ENCODE data around the gene ZNF234. TPM values are rescaled to one million over a fixed set of nuclear protein-coding genes. Genes with fewer than 3 reads are reported as not detected.
A peak's percentile ranks its signal among the peaks of the same experiment; 100 is the strongest.
"Not testable (repeated sequence)": the region's sequence is repeated elsewhere in the genome, so short reads cannot be mapped to it uniquely, and the experiment has no call there.

Gene ZNF234
- total and polyA plus RNA-seq, 2 donors (not counting 1 experiment from before 2014, with no cell fraction given), result 3.1 to 27.5 TPM

DNA sequence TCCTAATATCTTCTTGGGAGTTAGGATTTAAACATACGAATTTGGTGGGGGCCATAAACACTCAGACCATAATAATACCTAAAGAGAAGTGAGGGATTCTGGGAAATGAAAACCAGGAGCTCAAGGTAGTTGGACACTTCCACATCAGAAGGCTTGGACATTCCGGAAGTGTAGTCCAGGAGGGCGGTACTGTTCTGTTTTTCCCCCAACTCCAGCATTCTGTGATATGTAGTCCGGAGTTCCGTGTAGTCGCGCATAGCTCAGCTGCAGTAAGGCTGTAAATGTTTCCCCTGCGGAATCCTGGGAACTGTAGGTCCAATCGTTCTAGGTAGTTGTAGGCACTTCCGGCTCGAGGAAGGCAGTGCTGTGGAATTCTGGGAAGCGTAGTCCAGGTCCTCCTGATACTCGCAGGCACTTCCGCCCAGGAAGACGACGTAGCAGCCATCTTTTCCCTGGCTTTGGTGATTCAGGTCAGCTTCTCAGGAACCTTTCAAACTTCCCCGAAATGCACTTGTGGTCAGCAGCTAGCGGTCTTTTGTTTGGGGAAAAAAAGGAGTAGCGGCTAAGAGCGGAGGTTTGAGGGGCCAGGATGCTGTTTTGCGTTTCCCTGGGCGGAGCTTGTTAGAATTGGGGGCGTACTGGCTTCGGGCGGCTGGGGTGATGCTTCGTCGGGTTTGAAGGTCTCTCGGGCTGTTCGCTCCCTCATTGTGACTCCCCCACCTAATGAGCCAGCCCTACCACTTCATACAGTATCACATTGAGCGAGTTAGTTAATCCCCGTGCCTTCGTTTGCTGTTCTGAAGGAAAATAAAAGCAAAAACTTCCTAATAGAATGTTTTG is 23.5 kb downstream of the ZNF234 start, which contains the start of gene ZNF226:
ZNF226 (plus strand) TSS at position 428 of the 840 bp plus-strand sequence. CDS start 4,981 bp downstream, outside the sequence.
- H3K27ac Mint-ChIP-seq, result peak within 1 kb of the TSS; percentile 98
- ChIA-PET CTCF (interaction anchor here (1.1 to 1.3 kb wide), 2 partner anchors 95 to 420 kb away, joined by 3 to 4 read pairs; partner anchors contain the start of gene ZNF233), POLR2A (interaction anchor here (0.6 to 0.8 kb wide), 3 partner anchors 23 to 336 kb away, joined by 3 to 4 read pairs (median 3); partner anchors contain the start of genes ZNF223 and ZNF234)
- intact Hi-C loops (cut with micrococcal nuclease), result loop anchor here (1.0 to 5.0 kb wide), 12 partner anchors 24 to 338 kb away; partner anchors contain the start of genes ZNF180, ZNF222, ZNF224 and ZNF225
- Histone ChIP-seq H4K20me1 (ENCODE audit: control insufficient read depth, insufficient read depth, low read length, poor library complexity, severe bottlenecking) (no peaks in the 10 kb centered on the region), H3K27ac (ENCODE audit: low read length in 2 of 2) (peak within 1 kb of the TSS; percentile 73 to 83), H3K36me3 (replicated peaks in 1 of 2; ENCODE audit: control extremely low read depth in 1 of 2, control insufficient read depth in 1 of 2, extremely low read depth in 1 of 2, insufficient read depth in 2 of 2, low read length in 1 of 2) (peaks cover 3 to 27% of the 10 kb centered on the region in 2 experiments), H2AFZ (ENCODE audit: insufficient read depth, low read depth, low read length, poor library complexity, severe bottlenecking) (peak within 1 kb of the TSS; percentile 73), H3K4me1 (ENCODE audit: control insufficient read depth in 2 of 2, insufficient read depth in 2 of 2, low read length in 2 of 2) (peaks cover 11 to 16% of the 10 kb centered on the region in 2 donors), H3K4me2 (replicated peaks; ENCODE audit: low read depth, low read length, poor library complexity, severe bottlenecking) (peak within 1 kb of the TSS; percentile 70), H3K4me3 (ENCODE audit: control extremely low read depth in 1 of 5, extremely low read depth in 1 of 5, insufficient read depth in 1 of 5, low read depth in 2 of 5, low read length in 4 of 5) (peak within 1 kb of the TSS; percentile 72 to 99 (median 88)), H3K9me3 (ENCODE audit: control extremely low read depth in 1 of 3, control insufficient read depth in 2 of 3, insufficient read depth in 1 of 3, low read length in 2 of 3) (peaks cover 6 to 24% (median 15%) of the 10 kb centered on the region in 3 donors), H3K79me2 (ENCODE audit: control insufficient read depth, insufficient read depth, low read length) (peaks cover 33% of the 10 kb centered on the region), H3K27me3 (replicated peaks in 1 of 4; ENCODE audit: control extremely low read depth in 1 of 4, control insufficient read depth in 3 of 4, insufficient read depth in 4 of 4, low read length in 3 of 4) (no peaks in the 10 kb centered on the region), H3K9ac (ENCODE audit: low read length) (peak within 1 kb of the TSS; percentile 81)
- peaks cover 31% of the 10 kb centered on the region for H3K4me1 Mint-ChIP-seq
- ATAC-seq (ENCODE audit: low read depth), result peak; percentile 95
- H3K9me3 Mint-ChIP-seq (ENCODE audit: insufficient read depth), result peaks cover 8% of the 10 kb centered on the region
- 0% methylated on average over 14 of the region's 32 CpGs for WGBS (ENCODE audit: insufficient coverage)
- no peaks in the 10 kb centered on the region for H3K27me3 Mint-ChIP-seq
- no peak for TF ChIP-seq EZH2 (IDR thresholded peaks at IDR 0.05; ENCODE audit: borderline replicate concordance, insufficient read depth, low read depth, low read length, poor library complexity, severe bottlenecking)
- TF ChIP-seq, protein P1, sequence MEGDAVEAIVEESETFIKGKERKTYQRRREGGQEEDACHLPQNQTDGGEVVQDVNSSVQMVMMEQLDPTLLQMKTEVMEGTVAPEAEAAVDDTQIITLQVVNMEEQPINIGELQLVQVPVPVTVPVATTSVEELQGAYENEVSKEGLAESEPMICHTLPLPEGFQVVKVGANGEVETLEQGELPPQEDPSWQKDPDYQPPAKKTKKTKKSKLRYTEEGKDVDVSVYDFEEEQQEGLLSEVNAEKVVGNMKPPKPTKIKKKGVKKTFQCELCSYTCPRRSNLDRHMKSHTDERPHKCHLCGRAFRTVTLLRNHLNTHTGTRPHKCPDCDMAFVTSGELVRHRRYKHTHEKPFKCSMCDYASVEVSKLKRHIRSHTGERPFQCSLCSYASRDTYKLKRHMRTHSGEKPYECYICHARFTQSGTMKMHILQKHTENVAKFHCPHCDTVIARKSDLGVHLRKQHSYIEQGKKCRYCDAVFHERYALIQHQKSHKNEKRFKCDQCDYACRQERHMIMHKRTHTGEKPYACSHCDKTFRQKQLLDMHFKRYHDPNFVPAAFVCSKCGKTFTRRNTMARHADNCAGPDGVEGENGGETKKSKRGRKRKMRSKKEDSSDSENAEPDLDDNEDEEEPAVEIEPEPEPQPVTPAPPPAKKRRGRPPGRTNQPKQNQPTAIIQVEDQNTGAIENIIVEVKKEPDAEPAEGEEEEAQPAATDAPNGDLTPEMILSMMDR (IDR thresholded peaks at IDR 0.05), result no peak
- H3K4me3 Mint-ChIP-seq, result peak within 1 kb of the TSS; percentile 98
- peak; percentile 89 for DNase-seq

DNA sequence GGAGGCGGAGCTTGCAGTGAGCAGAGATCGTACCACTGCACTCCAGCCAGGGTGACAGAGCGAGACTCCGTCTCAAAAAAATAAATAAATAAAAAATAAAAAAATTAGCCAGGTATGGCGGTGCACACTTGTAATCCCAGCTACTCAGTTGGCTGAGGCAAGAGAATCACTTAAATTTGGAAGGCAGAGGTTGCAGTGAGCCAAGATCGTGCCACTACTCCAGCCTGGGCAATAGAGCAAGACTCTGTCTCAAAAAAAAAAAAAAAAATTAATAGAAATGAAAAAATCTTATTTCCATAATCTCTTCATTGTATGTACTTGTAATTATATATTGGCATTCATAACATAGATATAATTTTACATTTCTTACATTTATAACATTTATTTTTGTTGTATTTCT is 29.3 kb downstream of the ZNF234 start:
- H3K4me2 ChIP-seq (replicated peaks; ENCODE audit: low read depth, low read length, poor library complexity, severe bottlenecking); H3K27me3 ChIP-seq (replicated peaks in 1 of 4; ENCODE audit: control extremely low read depth in 1 of 4, control insufficient read depth in 3 of 4, insufficient read depth in 4 of 4, low read length in 3 of 4); CTCF ChIA-PET; H3K4me3 Mint-ChIP-seq; H3K27ac Mint-ChIP-seq; H2AFZ ChIP-seq (ENCODE audit: insufficient read depth, low read depth, low read length, poor library complexity, severe bottlenecking); POLR2A ChIA-PET; intact Hi-C loops (cut with micrococcal nuclease); DNase-seq; H3K4me1 ChIP-seq (ENCODE audit: control insufficient read depth in 2 of 2, insufficient read depth in 2 of 2, low read length in 2 of 2); H3K4me3 ChIP-seq (ENCODE audit: control extremely low read depth in 1 of 5, extremely low read depth in 1 of 5, insufficient read depth in 1 of 5, low read depth in 2 of 5, low read length in 4 of 5); H3K9ac ChIP-seq (ENCODE audit: low read length); H3K27me3 Mint-ChIP-seq; H4K20me1 ChIP-seq (ENCODE audit: control insufficient read depth, insufficient read depth, low read length, poor library complexity, severe bottlenecking); H3K27ac ChIP-seq (ENCODE audit: low read length in 2 of 2); ATAC-seq (ENCODE audit: low read depth): not testable (repeated sequence)
- H3K4me1 Mint-ChIP-seq, result peaks cover 17% of the 10 kb centered on the region
- peaks cover 11 to 33% (median 21%) of the 10 kb centered on the region in 3 donors for H3K9me3 ChIP-seq (ENCODE audit: control extremely low read depth in 1 of 3, control insufficient read depth in 2 of 3, insufficient read depth in 1 of 3, low read length in 2 of 3)
- peaks cover 24 to 82% of the 10 kb centered on the region in 2 experiments for H3K36me3 ChIP-seq (replicated peaks in 1 of 2; ENCODE audit: control extremely low read depth in 1 of 2, control insufficient read depth in 1 of 2, extremely low read depth in 1 of 2, insufficient read depth in 2 of 2, low read length in 1 of 2)
- 83% methylated on average over 1 of the region's 6 CpGs for WGBS (ENCODE audit: insufficient coverage)
- peaks cover 17% of the 10 kb centered on the region for H3K9me3 Mint-ChIP-seq (ENCODE audit: insufficient read depth)
- peaks cover 30% of the 10 kb centered on the region for H3K79me2 ChIP-seq (ENCODE audit: control insufficient read depth, insufficient read depth, low read length)
